Measurements from ENCODE around the gene MCRS1.

GRCh38 chr12:49563951-49564685 lies 3.8 kb downstream of the MCRS1 start:
- TF ChIP-seq POLR2A (IDR thresholded peaks at IDR 0.05; ENCODE audit: low read depth, low read length) (no peak), TAF1 (IDR thresholded peaks at IDR 0.05; ENCODE audit: borderline replicate concordance, low read depth, low read length) (no peak)

Measured in GM12892 (cell line).